Liver (tissue), 9 donors: ENCODE data around the gene TRMT61A. TPM values are rescaled to one million over a fixed set of nuclear protein-coding genes. Genes with fewer than 3 reads are reported as not detected.

Experiments
- DNase-seq: peaks from one replicate; pipeline ENCODE4 v3.0.0-alpha.2; 2017; ENCODE audit warnings: low spot score
- H3K27ac ChIP-seq, 2 donors: one replicate each; pipeline ENCODE4 v1.7.0; 2013; ENCODE audit warnings: inconsistent platforms in 2 of 2, low read length in 2 of 2, control low read depth in 1 of 2, low read depth in 1 of 2, mild to moderate bottlenecking in 1 of 2
- H3K27me3 ChIP-seq, 4 donors: one replicate each; pipeline versions ENCODE4 v1.6.1 to v1.7.0; 2013; ENCODE audit warnings: low read length in 3 of 4, inconsistent platforms in 1 of 4, mild to moderate bottlenecking in 1 of 4, moderate library complexity in 1 of 4; ENCODE audit not compliant: control insufficient read depth in 4 of 4, insufficient read depth in 4 of 4
- H3K36me3 ChIP-seq, 4 donors: one replicate each; pipeline versions ENCODE4 v1.6.1 to v1.7.0; 2013; ENCODE audit warnings: low read length in 3 of 4, mild to moderate bottlenecking in 3 of 4, low read depth in 1 of 4, moderate library complexity in 1 of 4; ENCODE audit not compliant: control insufficient read depth in 4 of 4, insufficient read depth in 3 of 4
- H3K4me1 ChIP-seq, 4 donors: one replicate each; pipeline versions ENCODE4 v1.6.1 to v1.7.0; 2013; ENCODE audit warnings: low read length in 3 of 4, mild to moderate bottlenecking in 3 of 4, moderate library complexity in 1 of 4; ENCODE audit not compliant: control insufficient read depth in 4 of 4, insufficient read depth in 4 of 4
- H3K4me3 ChIP-seq, 3 donors: one replicate each; pipeline versions ENCODE4 v1.6.1 to v1.7.0; 2013; ENCODE audit warnings: low read length in 3 of 3, control low read depth in 1 of 3, low read depth in 1 of 3, mild to moderate bottlenecking in 1 of 3
- H3K9ac ChIP-seq, 2 donors: one replicate each; pipeline ENCODE4 v1.7.0; 2013; ENCODE audit warnings: low read length in 2 of 2, mild to moderate bottlenecking in 2 of 2, moderate library complexity in 2 of 2, control low read depth in 1 of 2, low read depth in 1 of 2
- H3K9me3 ChIP-seq, 4 donors: one replicate each; pipeline versions ENCODE4 v1.6.1 to v1.7.0; 2013; ENCODE audit warnings: low read length in 3 of 4; ENCODE audit not compliant: control insufficient read depth in 4 of 4
- ATF3 ChIP-seq: IDR thresholded peaks from 2 replicates; pipeline ENCODE4 v1.6.1; 2016; ENCODE audit warnings: antibody characterized with exemption
- EGR1 ChIP-seq, 2 donors: IDR thresholded peaks; 2 replicates each; pipeline ENCODE4 v1.6.1; 2016 to 2018; ENCODE audit warnings: antibody characterized with exemption in 2 of 2, low read depth in 2 of 2
- FOXA1 ChIP-seq: IDR thresholded peaks from 2 replicates; pipeline ENCODE4 v1.6.1; 2016; ENCODE audit warnings: antibody characterized with exemption
- FOXA2 ChIP-seq: IDR thresholded peaks from 2 replicates; pipeline ENCODE4 v1.6.1; 2016; ENCODE audit warnings: antibody characterized with exemption
- GABPA ChIP-seq, 2 donors: IDR thresholded peaks in 1 of 2; conservative IDR thresholded peaks in 1 of 2; 2 replicates each; pipeline ENCODE4 v1.6.1; 2016; ENCODE audit warnings: antibody characterized with exemption in 2 of 2, mild to moderate bottlenecking in 1 of 2, moderate library complexity in 1 of 2
- HNF4A ChIP-seq, 2 donors: conservative IDR thresholded peaks; 2 replicates each; pipeline ENCODE4 v1.6.1; 2016; ENCODE audit warnings: antibody characterized with exemption in 2 of 2, mild to moderate bottlenecking in 2 of 2
- JUND ChIP-seq, 2 donors: IDR thresholded peaks; 2 replicates each; pipeline ENCODE4 v1.6.1; 2016; ENCODE audit warnings: antibody characterized with exemption in 2 of 2
- NR2F2 ChIP-seq: IDR thresholded peaks from 2 replicates; pipeline ENCODE4 v1.6.1; 2016; ENCODE audit warnings: antibody characterized with exemption
- RAD21 ChIP-seq, 2 donors: IDR thresholded peaks; 2 replicates each; pipeline ENCODE4 v1.6.1; 2016; ENCODE audit warnings: antibody characterized with exemption in 2 of 2, mild to moderate bottlenecking in 2 of 2
- REST ChIP-seq: IDR thresholded peaks from 2 replicates; pipeline ENCODE4 v1.6.1; 2016; ENCODE audit warnings: antibody characterized with exemption, mild to moderate bottlenecking
- RXRA ChIP-seq, 2 donors: IDR thresholded peaks; 2 replicates each; pipeline ENCODE4 v1.6.1; 2017 to 2018; ENCODE audit warnings: antibody characterized with exemption in 2 of 2, mild to moderate bottlenecking in 1 of 2
- SP1 ChIP-seq: IDR thresholded peaks from 2 replicates; pipeline ENCODE4 v1.6.1; 2018; ENCODE audit warnings: antibody characterized with exemption, mild to moderate bottlenecking
- TAF1 ChIP-seq: conservative IDR thresholded peaks from 2 replicates; pipeline ENCODE4 v1.6.1; 2016; ENCODE audit warnings: antibody characterized with exemption, mild to moderate bottlenecking
- YY1 ChIP-seq: IDR thresholded peaks from 2 replicates; pipeline ENCODE4 v1.6.1; 2016; ENCODE audit warnings: antibody characterized with exemption, mild to moderate bottlenecking
- WGBS: extraction: QIAGEN DNeasy Blood & Tissue Kit; methylation state at CpG from one replicate; pipeline ENCODE4 v1.1.7; 2013; 5-methylcytosine and 5-hydroxymethylcytosine counted together
- polyA plus RNA-seq, 2 donors: library from polyadenylated mRNA; stranded (reverse) in 1 of 2; unstranded in 1 of 2; fragments of 200-250 nt in 1 of 2; fragments of >200 nt in 1 of 2; fragmentation: Nextera tagmentation in 1 of 2; extraction: Ambion mirVana in 1 of 2; gene quantifications; one replicate each; pipeline versions ENCODE4 v1.2.1 to v1.2.3, GENCODE V29; 2013 to 2015
- total RNA-seq, 2 donors: library from RNA; depleted of rRNA; stranded (reverse); fragments of >200 nt; gene quantifications; one replicate each; pipeline ENCODE4 v1.2.3, GENCODE V29; 2014
- donor health status: healthy.
- donor health status: healthy.
- donor health status: healthy.
- donor health status: healthy.
- donor health status: healthy.

The TRMT61A gene
- total and polyA plus RNA-seq, 4 donors: 4.1 to 8.0 (median 6.5) TPM

- Histone ChIP-seq H3K9ac (no peak overlapping the region), H3K9me3 (no peaks in the 10 kb centered on the region), H3K36me3 (peaks cover 0 to 17% (median 5%) of the 10 kb centered on the region in 4 donors), H3K27ac (no peak overlapping the region), H3K4me1 (peaks cover 2 to 16% (median 13%) of the 10 kb centered on the region in 4 donors), H3K4me3 (no peak overlapping the region), H3K27me3 (no peaks in the 10 kb centered on the region)
- DNase-seq: no peak
- 96% methylated on average over 12 of the region's 12 CpGs for WGBS
- TF ChIP-seq EGR1 (IDR thresholded peaks at IDR 0.05; ENCODE audit: low read depth in 2 of 2) (no peak), YY1 (no peak), HNF4A (conservative IDR thresholded peaks at IDR 0.05) (no peak), JUND (IDR thresholded peaks at IDR 0.05) (no peak), RXRA (IDR thresholded peaks at IDR 0.05) (no peak), SP1 (no peak), RAD21 (IDR thresholded peaks at IDR 0.05) (no peak), FOXA1 (no peak), REST (no peak), FOXA2 (no peak), GABPA (IDR thresholded peaks at IDR 0.05 in 1 of 2, conservative IDR thresholded peaks at IDR 0.05 in 1 of 2) (no peak)
Measured at GRCh38 chr14:103578401-103579075, 49.5 kb downstream of the TRMT61A start.

- TF ChIP-seq REST (no peak), NR2F2 (no peak), HNF4A (conservative IDR thresholded peaks at IDR 0.05) (no peak), ATF3 (no peak), FOXA2 (no peak), FOXA1 (no peak), TAF1 (no peak), GABPA (IDR thresholded peaks at IDR 0.05 in 1 of 2, conservative IDR thresholded peaks at IDR 0.05 in 1 of 2) (no peak), SP1 (no peak), EGR1 (IDR thresholded peaks at IDR 0.05; ENCODE audit: low read depth in 2 of 2) (no peak)
- WGBS: 97% methylated on average over 11 of the region's 11 CpGs
Measured at GRCh38 chr14:103581206-103581605, 52.2 kb downstream of the TRMT61A start.

More at GRCh38 chr14:103581206-103581605, 52.2 kb downstream of the TRMT61A start:
- Histone ChIP-seq H3K9me3 (no peaks in the 10 kb centered on the region), H3K9ac (no peak overlapping the region), H3K4me3 (no peak overlapping the region), H3K27me3 (no peaks in the 10 kb centered on the region), H3K4me1 (peaks cover 7 to 21% (median 18%) of the 10 kb centered on the region in 4 donors), H3K36me3 (peaks cover 0 to 9% (median 5%) of the 10 kb centered on the region in 4 donors), H3K27ac (no peak overlapping the region)
- DNase-seq: no peak
